GM18498 (cell line): ENCODE measurements around the gene C20orf173.
"Not testable (repeated sequence)": the region's sequence is repeated elsewhere in the genome, so short reads cannot be mapped to it uniquely, and the experiment has no call there.

Source experiments
- ATAC-seq: cut with Tn5 transposase; IDR thresholded peaks from one replicate; pipeline ENCODE4 v1.9.1; 2021; ENCODE audit warnings: mild to moderate bottlenecking, moderate library complexity; ENCODE audit not compliant: unreplicated experiment

C20orf173 gene

GRCh38 chr20:35529552-35529951 lies at the start of gene C20orf173:
Gene C20orf173 (minus strand): TSS chr20:35529652. CDS start chr20:35529373, 279 bp downstream.
- no peak for ATAC-seq

- ATAC-seq = no peak
Observed at GRCh38 chr20:35579196-35579595, 49.7 kb upstream of the C20orf173 start.

- ATAC-seq = no peak
Observed at GRCh38 chr20:35578469-35578868, 49.0 kb upstream of the C20orf173 start.

- no peak for ATAC-seq
Observed at GRCh38 chr20:35576816-35577215, 47.4 kb upstream of the C20orf173 start.

- ATAC-seq = no peak
Observed at GRCh38 chr20:35575958-35576357, 46.5 kb upstream of the C20orf173 start.

GRCh38 chr20:35572838-35573237 lies 43.4 kb upstream of the C20orf173 start:
- no peak for ATAC-seq

GRCh38 chr20:35571555-35571954 lies 42.1 kb upstream of the C20orf173 start:
- no peak for ATAC-seq

GRCh38 chr20:35568645-35569044 lies 39.2 kb upstream of the C20orf173 start:
- ATAC-seq = no peak

- no peak for ATAC-seq
Observed at GRCh38 chr20:35564905-35565304, 35.5 kb upstream of the C20orf173 start.

GRCh38 chr20:35563834-35564233 lies 34.4 kb upstream of the C20orf173 start:
- ATAC-seq = no peak

GRCh38 chr20:35562541-35563110 lies 33.2 kb upstream of the C20orf173 start:
- no peak for ATAC-seq

- no peak for ATAC-seq
Observed at GRCh38 chr20:35561671-35562070, 32.2 kb upstream of the C20orf173 start.

- ATAC-seq = no peak
Observed at GRCh38 chr20:35561268-35561667, 31.8 kb upstream of the C20orf173 start.

GRCh38 chr20:35560541-35560940 lies 31.1 kb upstream of the C20orf173 start:
- no peak for ATAC-seq

GRCh38 chr20:35560105-35560511 lies 30.7 kb upstream of the C20orf173 start:
- no peak for ATAC-seq

GRCh38 chr20:35559042-35559693 lies 29.7 kb upstream of the C20orf173 start:
- ATAC-seq = no peak

GRCh38 chr20:35558451-35558850 lies 29.0 kb upstream of the C20orf173 start:
- ATAC-seq = no peak

GRCh38 chr20:35556871-35557270 lies 27.4 kb upstream of the C20orf173 start:
- no peak for ATAC-seq

- ATAC-seq = no peak
Observed at GRCh38 chr20:35555951-35556645, 26.6 kb upstream of the C20orf173 start.

GRCh38 chr20:35555461-35555860 lies 26.0 kb upstream of the C20orf173 start:
- ATAC-seq = not testable (repeated sequence)

GRCh38 chr20:35552914-35553313 lies 23.5 kb upstream of the C20orf173 start:
- ATAC-seq = no peak

GRCh38 chr20:35551503-35551902 lies 22.1 kb upstream of the C20orf173 start:
- no peak for ATAC-seq
